Mesodermal cell (in vitro differentiated cells): ENCODE results near the gene B4GALNT4.
"Not testable (repeated sequence)": the region's sequence is repeated elsewhere in the genome, so short reads cannot be mapped to it uniquely, and the experiment has no call there.

Source experiments
- H3K27ac ChIP-seq: 2 replicates; pipeline ENCODE4 v1.7.0; 2013; ENCODE audit warnings: mild to moderate bottlenecking, low read depth, low read length, moderate library complexity; ENCODE audit not compliant: severe bottlenecking
- H3K36me3 ChIP-seq: 2 replicates; pipeline ENCODE4 v1.7.1; 2013; ENCODE audit warnings: mild to moderate bottlenecking, low read length, moderate library complexity; ENCODE audit not compliant: control insufficient read depth, insufficient read depth
- H3K4me1 ChIP-seq: one replicate; pipeline ENCODE4 v1.7.1; 2013; ENCODE audit warnings: mild to moderate bottlenecking, low read length; ENCODE audit not compliant: insufficient read depth, control insufficient read depth, poor library complexity, severe bottlenecking
- H3K4me3 ChIP-seq: 2 replicates; pipeline ENCODE4 v1.7.0; 2013; ENCODE audit warnings: low read length, control low read depth, mild to moderate bottlenecking; ENCODE audit not compliant: insufficient read depth, poor library complexity, severe bottlenecking; ENCODE audit errors: extremely low read depth
- H3K9me3 ChIP-seq: 2 replicates; pipeline ENCODE4 v1.7.1; 2013; ENCODE audit warnings: mild to moderate bottlenecking, low read length, moderate library complexity; ENCODE audit not compliant: control insufficient read depth
- WGBS, 2 experiments: methylation state at CpG; one replicate each; pipeline ENCODE4 v1.1.5; 2013; ENCODE audit warnings: missing lambda C conversion rate in 2 of 2; ENCODE audit not compliant: insufficient coverage in 2 of 2; 5-methylcytosine and 5-hydroxymethylcytosine counted together

B4GALNT4 gene

DNA sequence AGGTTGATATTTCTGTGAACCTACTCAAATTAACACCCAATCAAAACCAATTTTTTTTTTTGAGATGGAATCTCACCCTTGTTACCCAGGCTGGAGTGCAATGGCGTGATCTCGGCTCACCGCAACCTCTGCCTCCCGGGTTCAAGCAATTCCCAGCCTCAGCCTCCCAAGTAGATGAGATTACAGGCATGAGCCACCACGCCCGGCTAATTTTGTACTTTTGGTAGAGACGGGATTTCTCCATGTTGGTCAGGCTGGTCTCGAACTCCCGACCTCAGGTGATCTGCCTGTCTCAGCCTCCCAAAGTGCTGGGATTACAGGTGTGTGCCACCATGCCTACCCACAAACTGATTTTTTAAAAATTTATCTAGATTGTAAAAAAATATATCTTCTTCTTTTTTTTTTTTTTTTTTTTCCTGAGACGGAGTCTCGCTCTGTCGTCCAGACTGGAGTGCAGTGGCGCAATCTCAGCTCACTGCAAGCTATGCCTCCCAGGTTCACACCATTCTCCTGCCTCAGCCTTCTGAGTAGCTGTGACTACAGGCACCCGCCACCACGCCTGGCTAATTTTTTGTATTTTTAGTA, 40.7 kb upstream of the B4GALNT4 start:
- H3K27ac ChIP-seq, H3K36me3 ChIP-seq, H3K9me3 ChIP-seq, H3K4me3 ChIP-seq: not testable (repeated sequence)
- 83 to 84% methylated on average over 6 to 8 of the region's 15 CpGs for WGBS, 2 experiments
- peaks cover 17% of the 10 kb centered on the region for H3K4me1 ChIP-seq

GRCh38 chr11:329886-330253, 39.4 kb upstream of the B4GALNT4 start:
- Histone ChIP-seq H3K27ac (no peak overlapping the region), H3K36me3 (no peaks in the 10 kb centered on the region), H3K4me1 (peaks cover 17% of the 10 kb centered on the region), H3K9me3 (peaks cover 10% of the 10 kb centered on the region), H3K4me3 (no peak overlapping the region)
- 100% methylated on average over 1 of the region's 2 CpGs; no CpG with 5 or more reads in 1 of the 2 experiments for WGBS, 2 experiments

- Histone ChIP-seq H3K4me1 (peaks cover 16% of the 10 kb centered on the region), H3K4me3 (no peak overlapping the region), H3K36me3 (no peaks in the 10 kb centered on the region), H3K27ac (no peak overlapping the region), H3K9me3 (peaks cover 10% of the 10 kb centered on the region)
- 89 to 90% methylated on average over 8 to 14 of the region's 14 CpGs for WGBS, 2 experiments
Measured at GRCh38 chr11:330307-330693, 39.0 kb upstream of the B4GALNT4 start.

DNA sequence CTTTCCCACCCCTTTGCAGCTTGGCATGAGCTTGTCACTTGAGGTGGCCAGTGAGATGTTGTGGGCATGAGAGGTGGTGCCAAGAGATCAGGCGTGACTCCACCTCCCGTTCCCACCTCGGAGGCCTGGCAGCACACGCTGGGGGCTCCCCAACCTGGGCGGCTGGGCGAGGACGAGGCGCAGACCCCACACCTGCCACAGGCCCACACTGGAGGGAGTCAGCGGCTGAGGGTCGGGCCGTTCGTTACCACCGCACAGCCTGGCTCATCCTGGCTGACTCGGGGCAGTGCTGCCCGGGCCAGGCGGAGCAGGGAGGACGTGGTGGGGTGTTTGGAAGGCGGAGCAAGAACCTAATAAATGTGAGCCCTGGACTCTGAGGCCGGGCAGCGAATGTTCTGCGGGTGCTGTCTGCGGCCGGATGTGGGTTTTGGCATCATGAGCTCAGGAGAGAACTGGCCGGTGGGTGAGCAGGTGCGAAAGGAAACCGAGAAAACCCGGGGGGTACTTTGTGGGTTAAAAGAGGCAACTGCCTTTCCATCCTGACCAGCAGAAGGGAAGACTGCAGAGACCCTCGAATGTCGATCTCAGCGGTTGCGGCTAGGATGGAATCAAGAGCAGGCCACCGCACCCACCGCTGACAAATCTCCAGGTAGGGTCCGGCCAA, 38.5 kb upstream of the B4GALNT4 start:
- Histone ChIP-seq H3K36me3 (no peaks in the 10 kb centered on the region), H3K4me3 (no peak overlapping the region), H3K9me3 (peaks cover 10% of the 10 kb centered on the region), H3K27ac (no peak overlapping the region), H3K4me1 (peaks cover 18% of the 10 kb centered on the region)
- WGBS, 2 experiments, result 84 to 89% methylated on average over 24 to 34 of the region's 34 CpGs

DNA sequence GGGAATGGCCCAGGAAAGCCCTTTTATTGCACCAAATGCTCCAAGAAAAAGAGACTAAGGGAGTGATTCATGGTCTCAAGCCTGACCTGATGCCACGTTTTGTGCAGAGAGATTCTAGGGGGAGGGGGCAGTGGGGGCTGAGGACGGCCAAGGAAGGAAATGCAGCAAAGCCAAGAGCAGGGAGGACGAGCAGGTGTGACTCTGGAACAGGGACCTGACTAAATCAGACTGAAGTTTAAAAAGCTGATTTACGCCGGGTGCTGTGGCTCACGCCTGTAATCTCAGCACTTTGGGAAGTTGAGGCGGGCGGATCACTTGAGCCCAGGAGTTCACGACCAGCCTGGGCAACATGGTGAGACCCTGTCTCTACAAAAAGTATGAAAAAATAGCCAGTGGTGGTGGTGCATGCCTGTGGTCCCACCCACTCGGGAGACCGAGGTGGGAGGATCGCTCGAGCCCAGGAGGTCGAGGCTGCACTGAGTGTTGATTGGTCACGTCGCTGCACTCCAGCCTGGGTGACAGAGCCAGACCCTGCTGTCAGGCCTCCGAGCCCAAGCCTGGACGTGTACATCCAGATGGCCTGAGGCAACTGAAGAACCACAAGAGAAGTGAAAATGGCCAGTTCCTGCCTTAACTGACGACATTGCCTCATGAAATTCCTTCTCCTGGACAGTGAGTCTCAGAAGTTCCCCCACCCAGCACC, 37.8 kb upstream of the B4GALNT4 start:
- Histone ChIP-seq H3K27ac (no peak overlapping the region), H3K9me3 (peaks cover 10% of the 10 kb centered on the region), H3K36me3 (no peaks in the 10 kb centered on the region), H3K4me3 (no peak overlapping the region), H3K4me1 (peaks cover 18% of the 10 kb centered on the region)
- WGBS, 2 experiments, result 90 to 92% methylated on average over 16 to 18 of the region's 19 CpGs

DNA sequence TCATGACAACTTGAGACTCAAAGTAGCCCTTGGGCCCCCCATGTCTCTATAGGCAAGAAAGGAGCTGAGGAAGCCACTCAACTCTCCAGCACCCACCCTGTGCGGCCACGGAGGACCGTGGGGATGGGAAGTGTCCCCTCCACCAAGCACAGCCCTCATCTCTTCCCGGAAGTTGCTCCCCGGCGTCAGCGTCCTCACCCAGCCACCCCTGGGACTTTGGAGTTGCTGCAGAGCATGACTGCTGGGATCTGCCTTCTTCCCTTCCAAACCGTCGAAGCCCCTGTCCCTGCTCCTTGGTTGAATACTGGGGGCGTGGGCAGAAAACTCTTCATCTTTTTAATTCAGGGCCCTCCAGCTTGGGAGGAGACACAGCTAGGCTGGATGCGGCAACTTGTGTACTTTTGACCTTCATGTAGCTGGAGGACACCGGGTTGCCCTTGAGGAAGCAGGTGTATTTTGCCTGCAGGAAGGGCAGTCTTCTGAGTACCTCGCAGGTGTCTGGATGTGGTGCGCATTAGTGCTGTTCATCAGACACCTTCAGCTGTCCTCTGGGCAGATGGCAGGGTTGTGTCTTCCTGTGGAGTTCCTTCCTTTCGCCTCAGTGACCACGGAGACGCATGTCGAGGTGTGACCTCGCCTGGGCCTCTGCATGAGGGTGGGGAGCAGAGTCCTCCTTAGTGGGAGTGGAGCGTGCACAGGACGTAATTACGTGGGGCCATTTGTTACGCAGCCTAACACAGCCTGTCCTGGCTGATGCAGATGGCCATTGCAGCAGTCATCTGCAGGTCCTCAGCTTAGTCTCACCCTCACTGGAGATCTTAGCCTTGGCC, 36.4 kb upstream of the B4GALNT4 start:
- Histone ChIP-seq H3K36me3 (no peaks in the 10 kb centered on the region), H3K4me3 (no peak overlapping the region), H3K9me3 (peaks cover 10% of the 10 kb centered on the region), H3K27ac (no peak overlapping the region), H3K4me1 (peaks cover 11% of the 10 kb centered on the region)
- 96 to 98% methylated on average over 22 to 23 of the region's 23 CpGs for WGBS, 2 experiments

GRCh38 chr11:333616-334263, 35.6 kb upstream of the B4GALNT4 start:
- not testable (repeated sequence) for H3K4me3 ChIP-seq, H3K9me3 ChIP-seq, H3K36me3 ChIP-seq, H3K27ac ChIP-seq
- peaks cover 11% of the 10 kb centered on the region for H3K4me1 ChIP-seq
- 56 to 59% methylated on average over 13 of the region's 17 CpGs for WGBS, 2 experiments

DNA sequence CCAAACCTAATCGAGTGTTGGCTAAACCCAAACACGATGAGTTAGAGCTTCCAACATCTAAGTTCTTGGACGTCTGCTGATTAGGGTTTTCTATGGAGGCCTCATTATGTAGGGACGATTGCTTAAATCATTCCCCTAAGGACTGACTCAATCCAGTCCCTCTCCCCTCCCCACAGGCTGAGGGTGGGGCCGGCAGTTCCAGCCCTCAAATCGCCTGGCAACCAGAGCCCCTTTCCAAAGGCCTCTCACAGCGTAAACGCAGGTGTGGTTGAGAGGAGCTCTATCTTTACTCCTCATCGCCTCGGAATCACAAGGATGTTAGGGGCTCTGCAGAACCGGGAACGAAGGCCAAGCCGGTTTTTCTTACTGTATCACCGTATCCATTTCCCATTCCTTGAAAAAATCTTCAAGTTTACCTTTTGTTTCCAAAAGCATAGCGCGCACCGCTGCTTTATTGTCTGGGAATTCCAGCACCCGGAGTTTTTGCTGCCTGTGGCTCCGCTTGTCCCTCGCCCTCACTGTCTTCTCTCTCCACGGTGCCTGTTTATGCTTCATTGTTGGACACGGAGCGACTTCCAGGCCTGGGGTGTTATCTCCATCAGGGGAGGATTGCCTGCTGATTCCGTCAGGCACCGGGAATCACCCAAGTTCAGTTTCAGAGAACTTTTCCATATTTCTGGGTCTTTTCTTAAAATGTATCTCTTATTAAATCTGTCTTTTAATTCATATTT, 34.9 kb upstream of the B4GALNT4 start:
- WGBS, 2 experiments, result 11 to 16% methylated on average over 18 to 20 of the region's 25 CpGs
- Histone ChIP-seq H3K4me1 (peaks cover 11% of the 10 kb centered on the region), H3K27ac (peak overlapping the region; percentile 51), H3K9me3 (peaks cover 10% of the 10 kb centered on the region), H3K4me3 (no peak overlapping the region), H3K36me3 (no peaks in the 10 kb centered on the region)

- peak overlapping the region; percentile 73 for H3K27ac ChIP-seq
- no peak overlapping the region for H3K4me3 ChIP-seq
- H3K9me3 ChIP-seq, result peaks cover 10% of the 10 kb centered on the region
- H3K36me3 ChIP-seq, result no peaks in the 10 kb centered on the region
- WGBS, 2 experiments, result 64 to 82% methylated on average over 5 to 6 of the region's 15 CpGs
- peaks cover 11% of the 10 kb centered on the region for H3K4me1 ChIP-seq
Measured at GRCh38 chr11:335779-336658, 33.3 kb upstream of the B4GALNT4 start.
